HepG2 (cell line): ENCODE measurements around the gene SYNE2. TPM values are rescaled to one million over a fixed set of nuclear protein-coding genes. Genes with fewer than 3 reads are reported as not detected.

Experiments
- ATAC-seq: fragments of 200-7000 bp; cut with Tn5 transposase; 3 replicates; pipeline ENCODE4 v1.9.1; 2020; ENCODE audit warnings: mild to moderate bottlenecking, moderate library complexity
- BruUV-seq: library from RNA; stranded (reverse); fragments of 400-500 nt; replicated peaks from 2 replicates; lab custom pipeline; 2021; lab: Mats Ljungman, UMichigan
- CTCF ChIA-PET: fragments of 300-600 bp; formaldehyde crosslinking; extraction: SDS; loops from one replicate; lab custom pipeline; 2021; ENCODE audit warnings: low total read pairs, inconsistent platforms, low intra/inter-chr PET ratio; lab: Yijun Ruan, JAX
- POLR2A ChIA-PET: fragments of 350-600 bp; sonication (Branson Sonifier 250); formaldehyde crosslinking; loops from one replicate; lab custom pipeline; 2020; ENCODE audit warnings: antibody characterized with exemption, inconsistent platforms; lab: Yijun Ruan, JAX
- DNase-seq: peaks from one replicate; pipeline ENCODE4 v3.0.0-alpha.2; 2015; ENCODE audit warnings: low spot score
- FAIRE-seq: peaks from 3 replicates; lab custom pipeline; 2011; peaks lifted over from hg19 to GRCh38; lab: Jason Lieb, UNC
- H2AFZ ChIP-seq: one replicate; pipeline ENCODE4 v1.6.1; 2011; ENCODE audit warnings: low read length, inconsistent platforms
- H3K27ac ChIP-seq: fragments of 300-600 bp; 3 replicates; pipeline ENCODE4 v1.8.0; 2011; ENCODE audit warnings: mixed run types, mild to moderate bottlenecking, mixed read lengths, low read length, inconsistent platforms; ENCODE audit not compliant: insufficient read depth; ENCODE audit errors: extremely low read length
- H3K27me3 ChIP-seq, 2 experiments: fragments of 200-600 bp in 1 of 2; 2 replicates in 1 of 2; 3 replicates in 1 of 2; pipeline versions ENCODE4 v1.6.0 to v1.8.0; 2011; ENCODE audit warnings: low read length in 2 of 2, mild to moderate bottlenecking in 2 of 2, moderate library complexity in 2 of 2, inconsistent platforms in 1 of 2; ENCODE audit not compliant: insufficient read depth in 2 of 2, control insufficient read depth in 1 of 2
- H3K36me3 ChIP-seq, 2 experiments: fragments of 200-600 bp in 1 of 2; replicated peaks in 1 of 2; 2 replicates in 1 of 2; 3 replicates in 1 of 2; pipeline versions ENCODE4 v1.5.1 to v1.8.0; 2011; ENCODE audit warnings: low read length in 2 of 2, inconsistent platforms in 1 of 2; ENCODE audit not compliant: insufficient read depth in 2 of 2, control insufficient read depth in 1 of 2
- H3K4me1 ChIP-seq: 2 replicates; pipeline ENCODE4 v1.5.1; 2012; ENCODE audit warnings: low read length, inconsistent platforms; ENCODE audit not compliant: insufficient read depth
- H3K4me2 ChIP-seq: 2 replicates; pipeline ENCODE4 v1.6.0; 2011; ENCODE audit warnings: low read depth, low read length, inconsistent platforms
- H3K4me3 ChIP-seq, 3 experiments: fragments of 200-600 bp in 1 of 3; sonication (generic), shearing (Covaris generic) in 1 of 3; replicated peaks in 1 of 3; 2 replicates each; pipeline ENCODE4 v1.5.1; 2011 to 2016; ENCODE audit warnings: low read length in 3 of 3, inconsistent platforms in 2 of 3, low read depth in 2 of 3, mild to moderate bottlenecking in 2 of 3, control low read depth in 1 of 3, mixed read lengths in 1 of 3; ENCODE audit not compliant: insufficient read depth in 1 of 3
- H3K79me2 ChIP-seq: one replicate; pipeline ENCODE4 v1.6.1; 2011; ENCODE audit warnings: low read length, inconsistent platforms; ENCODE audit not compliant: insufficient read depth
- H3K9ac ChIP-seq: 2 replicates; pipeline ENCODE4 v1.6.0; 2011; ENCODE audit warnings: mild to moderate bottlenecking, low read depth, low read length, inconsistent platforms; ENCODE audit not compliant: insufficient read depth
- H3K9me3 ChIP-seq: 2 replicates; pipeline ENCODE4 v1.5.1; 2012; ENCODE audit warnings: mild to moderate bottlenecking, low read length
- H4K20me1 ChIP-seq: 2 replicates; pipeline ENCODE4 v1.6.0; 2011; ENCODE audit warnings: inconsistent platforms, mild to moderate bottlenecking, low read length, moderate library complexity; ENCODE audit not compliant: insufficient read depth
- MTF2 ChIP-seq: sonication (generic); formaldehyde crosslinking; IDR thresholded peaks from 2 replicates; pipeline ENCODE4 v1.5.0; 2020; ENCODE audit warnings: missing genetic modification reagents, borderline replicate concordance
- RFX5 ChIP-seq: IDR thresholded peaks from 2 replicates; pipeline ENCODE4 v1.6.1; 2011; ENCODE audit warnings: low read depth, low read length, improper control_type of control experiment
- SSRP1 ChIP-seq: IDR thresholded peaks from 2 replicates; pipeline ENCODE4 v1.6.1; 2016; ENCODE audit warnings: control low read depth
- TCF7L2 ChIP-seq: IDR thresholded peaks from 2 replicates; pipeline ENCODE4 v1.6.1; 2011; ENCODE audit warnings: mild to moderate bottlenecking, low read depth, low read length, moderate library complexity
- ZNF274 ChIP-seq: sonication (generic); formaldehyde crosslinking; IDR thresholded peaks from 2 replicates; pipeline ENCODE4 v1.5.1; 2020; ENCODE audit warnings: mild to moderate bottlenecking, missing genetic modification reagents
- WGBS: methylation state at CpG from one replicate; pipeline ENCODE4 v1.1.6; 2017; ENCODE audit warnings: low lambda C conversion rate; 5-methylcytosine and 5-hydroxymethylcytosine counted together
- in situ Hi-C: cut with HindIII; loops from 2 replicates; pipeline ENCODE4 v1.10.0; 2017; ENCODE audit warnings: low pct_unique_long_range_greater_than_20kb; ENCODE audit not compliant: extremely low pct_ligation_motif_present
- intact Hi-C: fragments of 100-400 bp; cut with micrococcal nuclease; formaldehyde crosslinking; loops from one replicate; pipeline ENCODE4 v1.10.0; 2022; ENCODE audit not compliant: unreplicated experiment
- polyA plus RNA-seq, 8 experiments: library from polyadenylated mRNA; depleted of rRNA in 3 of 8; stranded (reverse) in 7 of 8; unstranded in 1 of 8; fragments of >200 nt; fragmentation: Illumina TruSeq in 4 of 8; extraction: Trizol in 4 of 8; gene quantifications; 2 replicates each; pipeline versions ENCODE4 v1.2.1 to v1.2.3, GENCODE V29; 2011 to 2016; ENCODE audit warnings: low read depth in 4 of 8, missing spikeins in 1 of 8, mixed read lengths in 1 of 8; ENCODE audit not compliant: insufficient read depth in 1 of 8
- total RNA-seq, 5 experiments: library from RNA; depleted of rRNA; stranded (reverse); fragments of >200 nt; fragmentation: Illumina TruSeq; extraction: Trizol; gene quantifications; 2 replicates each; pipeline ENCODE4 v1.2.3, GENCODE V29; 2016; ENCODE audit warnings: low read depth in 1 of 5
- TF ChIP-seq, protein P1 (sequence below): sonication (generic); formaldehyde crosslinking; IDR thresholded peaks from 2 replicates; pipeline ENCODE4 v1.5.1; 2020; ENCODE audit warnings: mild to moderate bottlenecking, missing genetic modification reagents, borderline replicate concordance

Gene SYNE2
- total and polyA plus RNA-seq, 2 of the 13 experiments (the other 11 are each of a cell fraction or from before 2014, with no cell fraction given) = 6.2 to 13.3 TPM

DNA sequence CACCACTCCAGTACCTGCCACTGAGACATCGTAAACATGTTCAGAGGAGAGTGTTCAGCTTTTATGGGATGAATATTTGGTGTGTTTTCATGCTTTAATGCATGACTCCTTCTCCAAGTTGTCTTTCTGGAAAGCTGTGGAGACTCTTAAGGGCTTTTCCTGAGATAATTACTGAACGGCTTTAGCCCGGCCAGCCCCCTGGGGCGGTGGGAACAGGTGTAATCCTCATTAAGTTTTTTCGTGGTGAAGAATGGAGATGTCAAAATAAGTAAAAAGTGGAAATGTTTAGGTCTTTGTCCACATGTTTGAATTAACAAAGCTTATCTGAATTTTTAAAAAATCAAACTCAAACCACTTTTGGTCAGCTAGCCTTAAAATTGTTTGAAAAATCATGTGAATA, 1.5 kb downstream of the SYNE2 start:
- FAIRE-seq = no peak
- no peak for DNase-seq
- H3K9me3 ChIP-seq = no peaks in the 10 kb centered on the region
- BruUV-seq = no TSS peak
- 14% methylated on average over 5 of the region's 5 CpGs for WGBS
- H3K4me3 ChIP-seq = peak overlapping the region; percentile 76 to 92 (median 82)
- peaks cover 10% of the 10 kb centered on the region for H3K79me2 ChIP-seq
- in situ Hi-C loops (no loop called here), intact Hi-C loops (loop anchor here (5.0 to 10.0 kb wide), 2 partner anchors 43 to 140 kb away; no protein-coding TSS in a partner anchor)
- ChIA-PET CTCF (no interaction called here), POLR2A (interaction anchor here (1.7 kb wide), 1 partner anchor 10 kb away, joined by 5 read pairs; no protein-coding TSS in a partner anchor)
- peak overlapping the region; percentile 57; the same call in 1 of the 2 replicates for H3K9ac ChIP-seq
- no peaks in the 10 kb centered on the region for H4K20me1 ChIP-seq
- peak overlapping the region; percentile 85 for H3K4me2 ChIP-seq
- no peak overlapping the region for H2AFZ ChIP-seq
- no peak overlapping the region for H3K27ac ChIP-seq
- no peaks in the 10 kb centered on the region; a peak in 1 of 5 replicates for H3K27me3 ChIP-seq
- H3K4me1 ChIP-seq = peaks cover 24% of the 10 kb centered on the region
- TF ChIP-seq ZNF274 (CRISPR knock-in tag) (no peak), SSRP1 (CRISPR knock-in tag) (no peak)
- TF ChIP-seq, protein P1, sequence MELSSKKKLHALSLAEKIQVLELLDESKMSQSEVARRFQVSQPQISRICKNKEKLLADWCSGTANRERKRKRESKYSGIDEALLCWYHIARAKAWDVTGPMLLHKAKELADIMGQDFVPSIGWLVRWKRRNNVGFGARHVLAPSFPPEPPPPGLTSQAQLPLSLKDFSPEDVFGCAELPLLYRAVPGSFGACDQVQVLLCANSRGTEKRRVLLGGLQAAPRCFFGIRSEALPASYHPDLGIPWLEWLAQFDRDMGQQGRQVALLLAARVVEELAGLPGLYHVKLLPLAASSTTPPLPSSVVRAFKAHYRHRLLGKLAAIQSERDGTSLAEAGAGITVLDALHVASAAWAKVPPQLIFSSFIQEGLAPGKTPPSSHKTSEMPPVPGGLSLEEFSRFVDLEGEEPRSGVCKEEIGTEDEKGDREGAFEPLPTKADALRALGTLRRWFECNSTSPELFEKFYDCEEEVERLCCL (CRISPR knock-in tag) = no peak
- no peak for ATAC-seq
- no peaks in the 10 kb centered on the region for H3K36me3 ChIP-seq

DNA sequence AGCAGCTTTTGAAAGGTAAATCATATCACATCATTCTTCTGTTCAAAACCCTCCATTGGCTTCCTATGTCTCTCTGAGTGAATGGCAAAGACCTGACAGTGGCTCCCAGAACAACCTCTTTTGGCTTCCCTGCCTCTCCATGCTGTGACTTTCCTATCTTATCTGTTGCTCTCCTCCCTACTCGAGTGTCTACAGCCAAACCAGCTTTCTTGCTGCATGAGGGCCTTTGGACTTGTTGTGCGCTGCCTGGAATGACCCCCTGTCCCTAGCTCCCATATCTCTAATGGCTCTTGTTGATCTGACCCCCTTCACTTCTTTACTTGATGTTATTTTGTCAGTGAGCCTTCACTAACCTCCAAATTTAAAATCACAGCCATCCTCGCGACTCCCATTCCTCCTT, 2.5 kb downstream of the SYNE2 start:
- FAIRE-seq = no peak
- peak overlapping the region; percentile 20; the same call in 1 of the 2 replicates for H3K4me2 ChIP-seq

More for the DNA sequence above, 2.5 kb downstream of the SYNE2 start:
- no TSS peak for BruUV-seq
- H3K27me3 ChIP-seq = no peaks in the 10 kb centered on the region; a peak in 1 of 5 replicates
- intact Hi-C loops = loop anchor here (10.0 kb wide), 1 partner anchor 140 kb away; no protein-coding TSS in a partner anchor
- H3K9me3 ChIP-seq = no peaks in the 10 kb centered on the region
- peaks cover 10% of the 10 kb centered on the region for H3K79me2 ChIP-seq
- DNase-seq (no peak), ATAC-seq (no peak)
- H3K4me3 ChIP-seq = no peak overlapping the region
- H3K27ac ChIP-seq = no peak overlapping the region
- no peak overlapping the region for H3K9ac ChIP-seq
- H3K36me3 ChIP-seq = no peaks in the 10 kb centered on the region
- CTCF ChIA-PET = no interaction called here
- TF ChIP-seq MTF2 (CRISPR knock-in tag) (no peak), TCF7L2 (no peak), RFX5 (no peak)
- TF ChIP-seq, all 625 proteins: peak for 0
- no peak overlapping the region for H2AFZ ChIP-seq
- in situ Hi-C loops = no loop called here
- POLR2A ChIA-PET = no interaction called here
- WGBS = 72% methylated on average over 4 of the region's 4 CpGs
- H4K20me1 ChIP-seq = no peaks in the 10 kb centered on the region
- peaks cover 24% of the 10 kb centered on the region for H3K4me1 ChIP-seq
